HepG2 (cell line): ENCODE data around the gene TAS2R30. TPM values are rescaled to one million over a fixed set of nuclear protein-coding genes. Genes with fewer than 3 reads are reported as not detected.

Source experiments
- ATAC-seq: fragments of 200-7000 bp; cut with Tn5 transposase; 3 replicates; pipeline ENCODE4 v1.9.1; 2020; ENCODE audit warnings: mild to moderate bottlenecking, moderate library complexity
- BruUV-seq: library from RNA; stranded (reverse); fragments of 400-500 nt; replicated peaks from 2 replicates; lab custom pipeline; 2021; lab: Mats Ljungman, UMichigan
- CTCF ChIA-PET: fragments of 300-600 bp; formaldehyde crosslinking; extraction: SDS; loops from one replicate; lab custom pipeline; 2021; ENCODE audit warnings: low total read pairs, inconsistent platforms, low intra/inter-chr PET ratio; lab: Yijun Ruan, JAX
- POLR2A ChIA-PET: fragments of 350-600 bp; sonication (Branson Sonifier 250); formaldehyde crosslinking; loops from one replicate; lab custom pipeline; 2020; ENCODE audit warnings: antibody characterized with exemption, inconsistent platforms; lab: Yijun Ruan, JAX
- DNase-seq: peaks from one replicate; pipeline ENCODE4 v3.0.0-alpha.2; 2015; ENCODE audit warnings: low spot score
- FAIRE-seq: peaks from 3 replicates; lab custom pipeline; 2011; peaks lifted over from hg19 to GRCh38; lab: Jason Lieb, UNC
- H2AFZ ChIP-seq: one replicate; pipeline ENCODE4 v1.6.1; 2011; ENCODE audit warnings: low read length, inconsistent platforms
- H3K27ac ChIP-seq: fragments of 300-600 bp; 3 replicates; pipeline ENCODE4 v1.8.0; 2011; ENCODE audit warnings: mixed run types, mild to moderate bottlenecking, mixed read lengths, low read length, inconsistent platforms; ENCODE audit not compliant: insufficient read depth; ENCODE audit errors: extremely low read length
- H3K27me3 ChIP-seq, 2 experiments: fragments of 200-600 bp in 1 of 2; 2 replicates in 1 of 2; 3 replicates in 1 of 2; pipeline versions ENCODE4 v1.6.0 to v1.8.0; 2011; ENCODE audit warnings: low read length in 2 of 2, mild to moderate bottlenecking in 2 of 2, moderate library complexity in 2 of 2, inconsistent platforms in 1 of 2; ENCODE audit not compliant: insufficient read depth in 2 of 2, control insufficient read depth in 1 of 2
- H3K36me3 ChIP-seq, 2 experiments: fragments of 200-600 bp in 1 of 2; replicated peaks in 1 of 2; 2 replicates in 1 of 2; 3 replicates in 1 of 2; pipeline versions ENCODE4 v1.5.1 to v1.8.0; 2011; ENCODE audit warnings: low read length in 2 of 2, inconsistent platforms in 1 of 2; ENCODE audit not compliant: insufficient read depth in 2 of 2, control insufficient read depth in 1 of 2
- H3K4me1 ChIP-seq: 2 replicates; pipeline ENCODE4 v1.5.1; 2012; ENCODE audit warnings: low read length, inconsistent platforms; ENCODE audit not compliant: insufficient read depth
- H3K4me2 ChIP-seq: 2 replicates; pipeline ENCODE4 v1.6.0; 2011; ENCODE audit warnings: low read depth, low read length, inconsistent platforms
- H3K4me3 ChIP-seq, 3 experiments: fragments of 200-600 bp in 1 of 3; sonication (generic), shearing (Covaris generic) in 1 of 3; replicated peaks in 1 of 3; 2 replicates each; pipeline ENCODE4 v1.5.1; 2011 to 2016; ENCODE audit warnings: low read length in 3 of 3, inconsistent platforms in 2 of 3, low read depth in 2 of 3, mild to moderate bottlenecking in 2 of 3, control low read depth in 1 of 3, mixed read lengths in 1 of 3; ENCODE audit not compliant: insufficient read depth in 1 of 3
- H3K79me2 ChIP-seq: one replicate; pipeline ENCODE4 v1.6.1; 2011; ENCODE audit warnings: low read length, inconsistent platforms; ENCODE audit not compliant: insufficient read depth
- H3K9ac ChIP-seq: 2 replicates; pipeline ENCODE4 v1.6.0; 2011; ENCODE audit warnings: mild to moderate bottlenecking, low read depth, low read length, inconsistent platforms; ENCODE audit not compliant: insufficient read depth
- H3K9me3 ChIP-seq: 2 replicates; pipeline ENCODE4 v1.5.1; 2012; ENCODE audit warnings: mild to moderate bottlenecking, low read length
- H4K20me1 ChIP-seq: 2 replicates; pipeline ENCODE4 v1.6.0; 2011; ENCODE audit warnings: inconsistent platforms, mild to moderate bottlenecking, low read length, moderate library complexity; ENCODE audit not compliant: insufficient read depth
- AGO1 ChIP-seq: fragments of 200-400 bp; formaldehyde crosslinking; IDR thresholded peaks from 2 replicates; pipeline ENCODE4 v1.6.1; 2017; ENCODE audit warnings: mild to moderate bottlenecking, low read depth, low read length, moderate library complexity; ENCODE audit not compliant: poor library complexity, severe bottlenecking
- FIP1L1 ChIP-seq: fragments of 200-400 bp; formaldehyde crosslinking; IDR thresholded peaks from 2 replicates; pipeline ENCODE4 v1.6.1; 2018; ENCODE audit warnings: low read depth, mild to moderate bottlenecking, low read length, moderate library complexity, borderline replicate concordance; ENCODE audit not compliant: insufficient read depth
- KAT7 ChIP-seq: IDR thresholded peaks from 2 replicates; pipeline ENCODE4 v1.6.1; 2018; ENCODE audit warnings: borderline replicate concordance, missing compliant biosample characterization
- MED13 ChIP-seq: sonication (generic); formaldehyde crosslinking; IDR thresholded peaks from 2 replicates; pipeline ENCODE4 v1.5.0; 2020; ENCODE audit warnings: missing genetic modification reagents
- TARDBP ChIP-seq: sonication (generic); formaldehyde crosslinking; IDR thresholded peaks from 2 replicates; pipeline ENCODE4 v1.8.0; 2022; ENCODE audit warnings: mild to moderate bottlenecking, missing genetic modification reagents
- ZNF619 ChIP-seq: sonication (generic); formaldehyde crosslinking; IDR thresholded peaks from 2 replicates; pipeline ENCODE4 v1.4.0; 2020; ENCODE audit warnings: mild to moderate bottlenecking, missing genetic modification reagents
- WGBS: methylation state at CpG from one replicate; pipeline ENCODE4 v1.1.6; 2017; ENCODE audit warnings: low lambda C conversion rate; 5-methylcytosine and 5-hydroxymethylcytosine counted together
- in situ Hi-C: cut with HindIII; loops from 2 replicates; pipeline ENCODE4 v1.10.0; 2017; ENCODE audit warnings: low pct_unique_long_range_greater_than_20kb; ENCODE audit not compliant: extremely low pct_ligation_motif_present
- intact Hi-C: fragments of 100-400 bp; cut with micrococcal nuclease; formaldehyde crosslinking; loops from one replicate; pipeline ENCODE4 v1.10.0; 2022; ENCODE audit not compliant: unreplicated experiment
- polyA plus RNA-seq, 8 experiments: library from polyadenylated mRNA; depleted of rRNA in 3 of 8; stranded (reverse) in 7 of 8; unstranded in 1 of 8; fragments of >200 nt; fragmentation: Illumina TruSeq in 4 of 8; extraction: Trizol in 4 of 8; gene quantifications; 2 replicates each; pipeline versions ENCODE4 v1.2.1 to v1.2.3, GENCODE V29; 2011 to 2016; ENCODE audit warnings: low read depth in 4 of 8, missing spikeins in 1 of 8, mixed read lengths in 1 of 8; ENCODE audit not compliant: insufficient read depth in 1 of 8
- total RNA-seq, 5 experiments: library from RNA; depleted of rRNA; stranded (reverse); fragments of >200 nt; fragmentation: Illumina TruSeq; extraction: Trizol; gene quantifications; 2 replicates each; pipeline ENCODE4 v1.2.3, GENCODE V29; 2016; ENCODE audit warnings: low read depth in 1 of 5
- TF ChIP-seq, protein P1 (sequence below): sonication (generic); formaldehyde crosslinking; IDR thresholded peaks from 2 replicates; pipeline ENCODE4 v1.5.1; 2020; ENCODE audit warnings: missing genetic modification reagents, mild to moderate bottlenecking, borderline replicate concordance
- TF ChIP-seq, protein P2 (sequence below): sonication (generic); formaldehyde crosslinking; IDR thresholded peaks from 2 replicates; pipeline ENCODE4 v1.4.0; 2020; ENCODE audit warnings: missing genetic modification reagents
- TF ChIP-seq, protein P3 (sequence below): sonication (generic); formaldehyde crosslinking; IDR thresholded peaks from 2 replicates; pipeline ENCODE4 v1.4.0; 2020; ENCODE audit warnings: mild to moderate bottlenecking, missing genetic modification reagents
- TF ChIP-seq, protein P4 (sequence below): sonication (generic); formaldehyde crosslinking; IDR thresholded peaks from 2 replicates; pipeline ENCODE4 v1.5.1; 2020; ENCODE audit warnings: missing genetic modification reagents, mild to moderate bottlenecking, borderline replicate concordance
- TF ChIP-seq, protein P5 (sequence below): fragments of 450-650 bp; IDR thresholded peaks from 2 replicates; pipeline ENCODE4 v1.6.1; 2016

TAS2R30 gene
- total and polyA plus RNA-seq, 2 of the 13 experiments (the other 11 are each of a cell fraction or from before 2014, with no cell fraction given) = 0.42 to 5.2 TPM

DNA sequence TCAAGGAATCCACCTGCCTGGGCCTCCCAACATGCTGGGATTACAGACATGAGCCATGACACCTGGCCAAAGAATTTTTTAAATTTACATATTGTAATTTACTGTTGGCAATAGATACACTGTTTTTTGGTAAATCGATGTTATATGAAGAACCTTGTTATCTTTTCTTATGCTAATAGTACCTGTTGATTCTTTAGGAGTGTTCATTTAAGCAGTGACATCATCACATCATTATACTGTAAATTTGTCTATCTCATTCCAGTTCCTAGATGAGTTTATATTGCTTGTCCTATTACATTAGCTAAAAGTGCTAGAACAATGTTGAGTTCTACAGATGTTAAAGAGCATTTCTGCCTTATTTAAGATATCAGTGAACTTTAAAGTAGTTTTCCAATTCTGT is 13.0 kb upstream of the TAS2R30 start:
- no TSS peak for BruUV-seq
- no peak overlapping the region for H2AFZ ChIP-seq
- no peak overlapping the region for H3K4me3 ChIP-seq
- no peaks in the 10 kb centered on the region for H3K9me3 ChIP-seq
- no peak for ATAC-seq
- no peaks in the 10 kb centered on the region for H4K20me1 ChIP-seq
- DNase-seq = no peak
- ChIA-PET POLR2A (no interaction called here), CTCF (no interaction called here)
- H3K27ac ChIP-seq = no peak overlapping the region
- peaks cover 38% of the 10 kb centered on the region for H3K79me2 ChIP-seq
- H3K4me1 ChIP-seq = no peaks in the 10 kb centered on the region
- no peak overlapping the region for H3K9ac ChIP-seq
- H3K36me3 ChIP-seq = no peaks in the 10 kb centered on the region; a peak in 1 of 5 replicates
- FAIRE-seq = no peak
- WGBS = 97% methylated on average over 1 of the region's 1 CpG
- TF ChIP-seq, protein P1, sequence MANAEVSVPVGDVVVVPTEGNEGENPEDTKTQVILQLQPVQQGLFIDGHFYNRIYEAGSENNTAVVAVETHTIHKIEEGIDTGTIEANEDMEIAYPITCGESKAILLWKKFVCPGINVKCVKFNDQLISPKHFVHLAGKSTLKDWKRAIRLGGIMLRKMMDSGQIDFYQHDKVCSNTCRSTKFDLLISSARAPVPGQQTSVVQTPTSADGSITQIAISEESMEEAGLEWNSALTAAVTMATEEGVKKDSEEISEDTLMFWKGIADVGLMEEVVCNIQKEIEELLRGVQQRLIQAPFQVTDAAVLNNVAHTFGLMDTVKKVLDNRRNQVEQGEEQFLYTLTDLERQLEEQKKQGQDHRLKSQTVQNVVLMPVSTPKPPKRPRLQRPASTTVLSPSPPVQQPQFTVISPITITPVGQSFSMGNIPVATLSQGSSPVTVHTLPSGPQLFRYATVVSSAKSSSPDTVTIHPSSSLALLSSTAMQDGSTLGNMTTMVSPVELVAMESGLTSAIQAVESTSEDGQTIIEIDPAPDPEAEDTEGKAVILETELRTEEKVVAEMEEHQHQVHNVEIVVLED = no peak
- TF ChIP-seq ZNF619 (CRISPR knock-in tag) (no peak), FIP1L1 (no peak), AGO1 (no peak), KAT7 (CRISPR knock-in tag) (no peak), MED13 (CRISPR knock-in tag) (no peak), TARDBP (CRISPR knock-in tag) (no peak)
- TF ChIP-seq, protein P2, sequence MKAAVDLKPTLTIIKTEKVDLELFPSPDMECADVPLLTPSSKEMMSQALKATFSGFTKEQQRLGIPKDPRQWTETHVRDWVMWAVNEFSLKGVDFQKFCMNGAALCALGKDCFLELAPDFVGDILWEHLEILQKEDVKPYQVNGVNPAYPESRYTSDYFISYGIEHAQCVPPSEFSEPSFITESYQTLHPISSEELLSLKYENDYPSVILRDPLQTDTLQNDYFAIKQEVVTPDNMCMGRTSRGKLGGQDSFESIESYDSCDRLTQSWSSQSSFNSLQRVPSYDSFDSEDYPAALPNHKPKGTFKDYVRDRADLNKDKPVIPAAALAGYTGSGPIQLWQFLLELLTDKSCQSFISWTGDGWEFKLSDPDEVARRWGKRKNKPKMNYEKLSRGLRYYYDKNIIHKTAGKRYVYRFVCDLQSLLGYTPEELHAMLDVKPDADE (CRISPR knock-in tag) = no peak
- TF ChIP-seq, protein P3, sequence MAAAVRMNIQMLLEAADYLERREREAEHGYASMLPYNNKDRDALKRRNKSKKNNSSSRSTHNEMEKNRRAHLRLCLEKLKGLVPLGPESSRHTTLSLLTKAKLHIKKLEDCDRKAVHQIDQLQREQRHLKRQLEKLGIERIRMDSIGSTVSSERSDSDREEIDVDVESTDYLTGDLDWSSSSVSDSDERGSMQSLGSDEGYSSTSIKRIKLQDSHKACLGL (CRISPR knock-in tag) = no peak
- TF ChIP-seq, protein P4, sequence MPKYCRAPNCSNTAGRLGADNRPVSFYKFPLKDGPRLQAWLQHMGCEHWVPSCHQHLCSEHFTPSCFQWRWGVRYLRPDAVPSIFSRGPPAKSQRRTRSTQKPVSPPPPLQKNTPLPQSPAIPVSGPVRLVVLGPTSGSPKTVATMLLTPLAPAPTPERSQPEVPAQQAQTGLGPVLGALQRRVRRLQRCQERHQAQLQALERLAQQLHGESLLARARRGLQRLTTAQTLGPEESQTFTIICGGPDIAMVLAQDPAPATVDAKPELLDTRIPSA (CRISPR knock-in tag) = no peak
- TF ChIP-seq, protein P5, sequence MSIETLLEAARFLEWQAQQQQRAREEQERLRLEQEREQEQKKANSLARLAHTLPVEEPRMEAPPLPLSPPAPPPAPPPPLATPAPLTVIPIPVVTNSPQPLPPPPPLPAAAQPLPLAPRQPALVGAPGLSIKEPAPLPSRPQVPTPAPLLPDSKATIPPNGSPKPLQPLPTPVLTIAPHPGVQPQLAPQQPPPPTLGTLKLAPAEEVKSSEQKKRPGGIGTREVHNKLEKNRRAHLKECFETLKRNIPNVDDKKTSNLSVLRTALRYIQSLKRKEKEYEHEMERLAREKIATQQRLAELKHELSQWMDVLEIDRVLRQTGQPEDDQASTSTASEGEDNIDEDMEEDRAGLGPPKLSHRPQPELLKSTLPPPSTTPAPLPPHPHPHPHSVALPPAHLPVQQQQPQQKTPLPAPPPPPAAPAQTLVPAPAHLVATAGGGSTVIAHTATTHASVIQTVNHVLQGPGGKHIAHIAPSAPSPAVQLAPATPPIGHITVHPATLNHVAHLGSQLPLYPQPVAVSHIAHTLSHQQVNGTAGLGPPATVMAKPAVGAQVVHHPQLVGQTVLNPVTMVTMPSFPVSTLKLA = no peak
- in situ Hi-C loops (no loop called here), intact Hi-C loops (no loop called here)
- no peaks in the 10 kb centered on the region for H3K27me3 ChIP-seq
- no peak overlapping the region for H3K4me2 ChIP-seq
